MG63 (cell line): ENCODE measurements around the gene MUSK. TPM values are rescaled to one million over a fixed set of nuclear protein-coding genes. Genes with fewer than 3 reads are reported as not detected.

Experiments used
- DNase-seq: peaks from one replicate; pipeline ENCODE4 v3.0.0-alpha.2; 2020
- H3K27me3 ChIP-seq: fragments of 250-450 bp; sonication (Bioruptor Pico); 2 replicates; pipeline ENCODE4 v1.5.1; 2020; ENCODE audit warnings: mild to moderate bottlenecking, moderate library complexity
- H3K36me3 ChIP-seq: fragments of 250-450 bp; sonication (Bioruptor Pico); 2 replicates; pipeline ENCODE4 v1.5.1; 2020; ENCODE audit warnings: mild to moderate bottlenecking, moderate library complexity
- H3K4me3 ChIP-seq: fragments of 250-450 bp; sonication (Bioruptor Pico); 2 replicates; pipeline ENCODE4 v1.5.1; 2020; ENCODE audit warnings: mild to moderate bottlenecking, moderate library complexity
- H3K9me3 ChIP-seq: fragments of 250-450 bp; sonication (Bioruptor Pico); 2 replicates; pipeline ENCODE4 v1.5.1; 2020; ENCODE audit warnings: mild to moderate bottlenecking, moderate library complexity
- total RNA-seq: library from RNA; depleted of rRNA; stranded (reverse); fragments of >200 nt; shearing (Covaris generic); gene quantifications from 2 replicates; pipeline ENCODE4 v1.2.3, GENCODE V29; 2014; ENCODE audit warnings: low replicate concordance; rRNA removed

The MUSK gene
- 1.9 and 2.2 TPM in 2 replicates for total RNA-seq

- no peaks in the 10 kb centered on the region for H3K9me3 ChIP-seq
- peak within 1 kb of the TSS; percentile 20 for H3K4me3 ChIP-seq
- H3K27me3 ChIP-seq: no peaks in the 10 kb centered on the region
- no peaks in the 10 kb centered on the region; the same call in 1 of the 2 replicates for H3K36me3 ChIP-seq
- DNase-seq: no peak
These were observed at the start of gene MUSK for GRCh38 chr9:110668570-110669167. MUSK (plus strand) TSS chr9:110668791; CDS start chr9:110668905, 114 bp downstream.

GRCh38 chr9:110619831-110620230 lies 48.8 kb upstream of the MUSK start:
- H3K9me3 ChIP-seq: no peaks in the 10 kb centered on the region
- H3K4me3 ChIP-seq: no peak overlapping the region
- H3K36me3 ChIP-seq: no peaks in the 10 kb centered on the region
- H3K27me3 ChIP-seq: no peaks in the 10 kb centered on the region
- DNase-seq: no peak

- DNase-seq: no peak
- Histone ChIP-seq H3K4me3 (no peak overlapping the region), H3K27me3 (no peaks in the 10 kb centered on the region), H3K9me3 (no peaks in the 10 kb centered on the region), H3K36me3 (no peaks in the 10 kb centered on the region)
These were observed 47.9 kb upstream of the MUSK start for GRCh38 chr9:110620726-110621125.

- no peaks in the 10 kb centered on the region for H3K27me3 ChIP-seq
- no peaks in the 10 kb centered on the region for H3K36me3 ChIP-seq
- no peaks in the 10 kb centered on the region for H3K9me3 ChIP-seq
- DNase-seq: no peak
- no peak overlapping the region for H3K4me3 ChIP-seq
These were observed 46.2 kb upstream of the MUSK start for GRCh38 chr9:110622368-110622767.

GRCh38 chr9:110623462-110624025 lies 45.0 kb upstream of the MUSK start:
- no peak overlapping the region for H3K4me3 ChIP-seq
- no peaks in the 10 kb centered on the region for H3K27me3 ChIP-seq
- H3K9me3 ChIP-seq: no peaks in the 10 kb centered on the region
- no peak for DNase-seq
- no peaks in the 10 kb centered on the region for H3K36me3 ChIP-seq

GRCh38 chr9:110626101-110626829 lies 42.3 kb upstream of the MUSK start:
- DNase-seq: peak; percentile 96
- H3K27me3 ChIP-seq: no peaks in the 10 kb centered on the region
- H3K9me3 ChIP-seq: no peaks in the 10 kb centered on the region
- H3K36me3 ChIP-seq: 0 out of 2 replicates have a peak, but pooled peaks cover 5% of the 10 kb centered on the region
- no peak overlapping the region for H3K4me3 ChIP-seq

GRCh38 chr9:110635589-110635988 lies 33.0 kb upstream of the MUSK start:
- Histone ChIP-seq H3K36me3 (peaks cover 16% of the 10 kb centered on the region; the same call in 1 of the 2 replicates), H3K4me3 (no peak overlapping the region), H3K9me3 (peaks cover 20% of the 10 kb centered on the region), H3K27me3 (no peaks in the 10 kb centered on the region)
- DNase-seq: no peak

- no peak for DNase-seq
These were observed 30.1 kb upstream of the MUSK start for GRCh38 chr9:110638381-110638954.

GRCh38 chr9:110640736-110641135 lies 27.9 kb upstream of the MUSK start:
- H3K9me3 ChIP-seq: peaks cover under 1% of the 10 kb centered on the region; the same call in 1 of the 2 replicates
- DNase-seq: peak; percentile 36
- H3K4me3 ChIP-seq: no peak overlapping the region
- H3K27me3 ChIP-seq: no peaks in the 10 kb centered on the region
- peaks cover 14% of the 10 kb centered on the region for H3K36me3 ChIP-seq

More at GRCh38 chr9:110638381-110638954, 30.1 kb upstream of the MUSK start:
- no peaks in the 10 kb centered on the region for H3K27me3 ChIP-seq
- peaks cover 13% of the 10 kb centered on the region for H3K9me3 ChIP-seq
- peaks cover 14% of the 10 kb centered on the region for H3K36me3 ChIP-seq
- H3K4me3 ChIP-seq: no peak overlapping the region

GRCh38 chr9:110641293-110641692 lies 27.3 kb upstream of the MUSK start:
- Histone ChIP-seq H3K36me3 (peaks cover 9% of the 10 kb centered on the region), H3K4me3 (no peak overlapping the region), H3K9me3 (no peaks in the 10 kb centered on the region; the same call in 1 of the 2 replicates), H3K27me3 (no peaks in the 10 kb centered on the region)
- DNase-seq: peak; percentile 41

- no peak overlapping the region for H3K4me3 ChIP-seq
- H3K36me3 ChIP-seq: peaks cover 3% of the 10 kb centered on the region
- DNase-seq: no peak
- no peaks in the 10 kb centered on the region for H3K27me3 ChIP-seq
- H3K9me3 ChIP-seq: no peaks in the 10 kb centered on the region
These were observed 19.9 kb upstream of the MUSK start for GRCh38 chr9:110648696-110649095.

- no peaks in the 10 kb centered on the region for H3K9me3 ChIP-seq
- no peak overlapping the region for H3K4me3 ChIP-seq
- no peaks in the 10 kb centered on the region; the same call in 1 of the 2 replicates for H3K36me3 ChIP-seq
- peak; percentile 87 for DNase-seq
- H3K27me3 ChIP-seq: no peaks in the 10 kb centered on the region
These were observed 18.3 kb upstream of the MUSK start for GRCh38 chr9:110650261-110650660.

GRCh38 chr9:110650991-110651411 lies 17.6 kb upstream of the MUSK start:
- H3K4me3 ChIP-seq: no peak overlapping the region
- DNase-seq: peak; percentile 93
- H3K36me3 ChIP-seq: no peaks in the 10 kb centered on the region; the same call in 1 of the 2 replicates
- no peaks in the 10 kb centered on the region for H3K27me3 ChIP-seq
- H3K9me3 ChIP-seq: no peaks in the 10 kb centered on the region

GRCh38 chr9:110655754-110656641 lies 12.6 kb upstream of the MUSK start:
- H3K36me3 ChIP-seq: peaks cover 7% of the 10 kb centered on the region
- H3K27me3 ChIP-seq: no peaks in the 10 kb centered on the region
- peak; percentile 88 for DNase-seq
- H3K9me3 ChIP-seq: peaks cover 7% of the 10 kb centered on the region
- H3K4me3 ChIP-seq: no peak overlapping the region

GRCh38 chr9:110659891-110660541 lies 8.6 kb upstream of the MUSK start:
- DNase-seq: no peak
- peaks cover 7% of the 10 kb centered on the region for H3K36me3 ChIP-seq
- peaks cover 7% of the 10 kb centered on the region for H3K9me3 ChIP-seq
- no peaks in the 10 kb centered on the region for H3K27me3 ChIP-seq
- no peak overlapping the region for H3K4me3 ChIP-seq

- peak overlapping the region; percentile 20 for H3K4me3 ChIP-seq
- no peaks in the 10 kb centered on the region; the same call in 1 of the 2 replicates for H3K36me3 ChIP-seq
- DNase-seq: no peak
- no peaks in the 10 kb centered on the region for H3K9me3 ChIP-seq
- no peaks in the 10 kb centered on the region for H3K27me3 ChIP-seq
These were observed 842 bp downstream of the MUSK start for GRCh38 chr9:110669433-110669832.
